Tibial nerve (tissue), 4 donors: ENCODE results near the gene RAB11FIP4. TPM values are rescaled to one million over a fixed set of nuclear protein-coding genes. Genes with fewer than 3 reads are reported as not detected.

Experiments used
- DNase-seq, 2 donors: peaks; one replicate each; pipeline ENCODE4 v3.0.0-alpha.2; 2019; ENCODE audit warnings: low spot score in 2 of 2
- H3K27ac ChIP-seq, 4 donors: fragments of 200-600 bp; sonication (generic) in 3 of 4; one replicate each; pipeline ENCODE4 v1.5.1; 2017 to 2019; ENCODE audit warnings: mild to moderate bottlenecking in 1 of 4
- H3K27me3 ChIP-seq, 2 donors: fragments of 200-600 bp; sonication (generic) in 1 of 2; one replicate each; pipeline versions ENCODE4 v1.5.1 to v1.6.0; 2017 to 2019
- H3K36me3 ChIP-seq, 3 donors: fragments of 200-600 bp; sonication (generic); one replicate each; pipeline ENCODE4 v1.5.1; 2018 to 2019
- H3K4me1 ChIP-seq, 4 donors: fragments of 200-600 bp; sonication (generic) in 3 of 4; one replicate each; pipeline ENCODE4 v1.5.1; 2017 to 2019
- H3K4me3 ChIP-seq, 4 donors: fragments of 200-600 bp; sonication (generic) in 3 of 4; one replicate each; pipeline ENCODE4 v1.5.1; 2017 to 2019; ENCODE audit warnings: mild to moderate bottlenecking in 1 of 4, moderate library complexity in 1 of 4
- H3K9me3 ChIP-seq, 4 donors: fragments of 200-600 bp; sonication (generic) in 3 of 4; one replicate each; pipeline ENCODE4 v1.5.1; 2017 to 2019
- EP300 ChIP-seq, 2 donors: sonication (generic); formaldehyde crosslinking; IDR thresholded peaks; one replicate each; pipeline ENCODE4 v1.6.1; 2017; ENCODE audit warnings: antibody characterized with exemption in 2 of 2, mild to moderate bottlenecking in 1 of 2
- POLR2A ChIP-seq, 2 donors: fragments of 450-650 bp; IDR thresholded peaks; one replicate each; pipeline ENCODE4 v1.6.1; 2017; ENCODE audit warnings: antibody characterized with exemption in 2 of 2, mild to moderate bottlenecking in 2 of 2, moderate library complexity in 2 of 2
- WGBS, 2 donors: methylation state at CpG; one replicate each; pipeline ENCODE4 v1.1.5; 2018; 5-methylcytosine and 5-hydroxymethylcytosine counted together
- total RNA-seq, 4 donors: library from RNA; depleted of rRNA; stranded (reverse); fragments of >200 nt; gene quantifications; one replicate each; pipeline ENCODE4 v1.1.0, GENCODE V29; 2016
- TF ChIP-seq, protein P1 (sequence below), 5 experiments: fragments of 200-600 bp in 3 of 5; fragments of 450-650 bp in 2 of 5; sonication (generic) in 3 of 5; IDR thresholded peaks; one replicate each; pipeline ENCODE4 v1.5.1; 2016 to 2019; ENCODE audit warnings: antibody characterized with exemption in 5 of 5, mild to moderate bottlenecking in 3 of 5, moderate library complexity in 2 of 5

RAB11FIP4 gene
- total RNA-seq, 4 donors from 2014 or later, result 2.7 to 6.9 (median 4.1) TPM

DNA sequence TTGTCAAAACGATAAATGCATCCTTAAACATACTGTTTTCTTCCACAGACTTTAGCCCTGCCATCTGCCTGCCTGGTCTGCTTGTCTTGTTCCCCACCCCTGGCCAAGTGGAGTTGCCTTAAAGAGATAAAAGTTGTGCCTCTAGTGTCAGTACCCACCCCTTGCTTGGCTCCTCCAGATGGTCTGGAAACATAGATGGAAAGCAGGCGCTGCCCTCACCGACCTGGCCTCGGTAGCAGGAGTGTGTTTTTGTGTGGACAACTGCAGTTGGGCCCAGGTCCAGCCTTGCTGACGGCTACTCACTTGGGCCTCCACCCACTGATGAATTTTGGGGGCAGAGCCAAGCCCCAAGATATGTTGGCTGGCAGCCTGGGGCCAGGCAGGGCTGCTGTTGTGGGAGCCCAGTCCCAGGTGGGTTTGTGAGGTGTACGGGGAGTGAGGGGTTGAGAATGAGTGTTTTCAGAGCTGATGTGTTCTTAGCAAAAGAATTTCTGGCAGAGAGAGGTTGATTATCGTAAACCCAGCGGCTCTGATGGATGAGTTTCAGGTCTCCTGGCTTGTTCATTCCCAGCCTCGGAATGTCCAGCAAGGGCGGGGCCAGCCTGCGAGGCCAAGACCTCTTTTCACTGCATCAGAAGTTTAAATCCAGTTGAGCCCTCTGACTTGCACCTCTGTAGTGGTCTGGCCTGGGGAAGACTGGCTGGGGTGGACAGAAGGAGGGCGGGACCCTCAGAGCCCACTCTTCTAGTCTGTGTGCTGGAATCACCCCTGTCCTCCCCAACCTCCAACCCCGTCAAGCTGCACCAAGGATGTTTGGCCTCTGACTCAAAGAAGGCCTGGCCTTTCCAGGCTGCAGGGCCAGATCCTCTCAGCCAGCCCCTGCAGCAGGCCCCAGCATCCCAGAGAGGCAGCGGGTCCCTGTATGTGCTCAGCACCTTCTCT is 179.7 kb downstream of the RAB11FIP4 start:
- peak; percentile 22 to 85 for TF ChIP-seq EP300 (IDR thresholded peaks at IDR 0.05)
- no peak for TF ChIP-seq POLR2A (IDR thresholded peaks at IDR 0.05)
- TF ChIP-seq, protein P1, sequence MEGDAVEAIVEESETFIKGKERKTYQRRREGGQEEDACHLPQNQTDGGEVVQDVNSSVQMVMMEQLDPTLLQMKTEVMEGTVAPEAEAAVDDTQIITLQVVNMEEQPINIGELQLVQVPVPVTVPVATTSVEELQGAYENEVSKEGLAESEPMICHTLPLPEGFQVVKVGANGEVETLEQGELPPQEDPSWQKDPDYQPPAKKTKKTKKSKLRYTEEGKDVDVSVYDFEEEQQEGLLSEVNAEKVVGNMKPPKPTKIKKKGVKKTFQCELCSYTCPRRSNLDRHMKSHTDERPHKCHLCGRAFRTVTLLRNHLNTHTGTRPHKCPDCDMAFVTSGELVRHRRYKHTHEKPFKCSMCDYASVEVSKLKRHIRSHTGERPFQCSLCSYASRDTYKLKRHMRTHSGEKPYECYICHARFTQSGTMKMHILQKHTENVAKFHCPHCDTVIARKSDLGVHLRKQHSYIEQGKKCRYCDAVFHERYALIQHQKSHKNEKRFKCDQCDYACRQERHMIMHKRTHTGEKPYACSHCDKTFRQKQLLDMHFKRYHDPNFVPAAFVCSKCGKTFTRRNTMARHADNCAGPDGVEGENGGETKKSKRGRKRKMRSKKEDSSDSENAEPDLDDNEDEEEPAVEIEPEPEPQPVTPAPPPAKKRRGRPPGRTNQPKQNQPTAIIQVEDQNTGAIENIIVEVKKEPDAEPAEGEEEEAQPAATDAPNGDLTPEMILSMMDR (IDR thresholded peaks at IDR 0.05), result no peak
- no peaks in the 10 kb centered on the region for H3K9me3 ChIP-seq
- 36 to 55% methylated on average over 12 to 13 of the region's 14 CpGs for WGBS, 2 donors
- H3K4me1 ChIP-seq, result peaks cover 0 to 88% (median 16%) of the 10 kb centered on the region in 4 donors
- peak overlapping the region; percentile 48 to 86 (median 68) for H3K27ac ChIP-seq
- H3K36me3 ChIP-seq, result no peaks in the 10 kb centered on the region
- no peak overlapping the region for H3K4me3 ChIP-seq
- peak; percentile 88 to 89 for DNase-seq
- H3K27me3 ChIP-seq, result no peaks in the 10 kb centered on the region

DNA sequence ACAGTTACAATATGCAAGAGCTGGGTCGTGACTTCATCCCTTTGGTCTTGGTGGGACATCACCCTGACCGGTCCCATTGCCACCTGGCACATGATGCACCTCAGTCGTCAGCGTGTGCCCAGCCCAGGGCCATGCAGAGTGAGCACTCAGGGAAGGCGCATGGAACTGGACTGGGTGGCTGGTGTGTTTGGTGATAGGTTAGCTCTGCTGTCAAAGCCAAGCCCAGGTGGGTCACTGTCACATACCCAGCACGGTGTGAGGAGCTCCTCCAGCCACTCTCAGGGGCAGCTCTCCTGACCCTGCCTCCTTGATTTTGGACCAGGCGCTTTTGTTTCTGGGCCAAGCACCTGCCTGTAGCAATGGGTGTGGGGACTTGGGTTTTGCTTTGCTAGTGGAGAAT is 180.9 kb downstream of the RAB11FIP4 start:
- Histone ChIP-seq H3K4me3 (no peak overlapping the region), H3K27me3 (no peaks in the 10 kb centered on the region), H3K4me1 (peaks cover 0 to 77% (median 10%) of the 10 kb centered on the region in 4 donors), H3K36me3 (no peaks in the 10 kb centered on the region), H3K27ac (peak overlapping the region; percentile 48 to 86 (median 68)), H3K9me3 (no peaks in the 10 kb centered on the region)
- TF ChIP-seq EP300 (IDR thresholded peaks at IDR 0.05) (no peak), POLR2A (IDR thresholded peaks at IDR 0.05) (no peak)
- TF ChIP-seq, protein P1 (IDR thresholded peaks at IDR 0.05), result no peak
- 82 to 92% methylated on average over 7 of the region's 7 CpGs for WGBS, 2 donors
- no peak for DNase-seq

DNA sequence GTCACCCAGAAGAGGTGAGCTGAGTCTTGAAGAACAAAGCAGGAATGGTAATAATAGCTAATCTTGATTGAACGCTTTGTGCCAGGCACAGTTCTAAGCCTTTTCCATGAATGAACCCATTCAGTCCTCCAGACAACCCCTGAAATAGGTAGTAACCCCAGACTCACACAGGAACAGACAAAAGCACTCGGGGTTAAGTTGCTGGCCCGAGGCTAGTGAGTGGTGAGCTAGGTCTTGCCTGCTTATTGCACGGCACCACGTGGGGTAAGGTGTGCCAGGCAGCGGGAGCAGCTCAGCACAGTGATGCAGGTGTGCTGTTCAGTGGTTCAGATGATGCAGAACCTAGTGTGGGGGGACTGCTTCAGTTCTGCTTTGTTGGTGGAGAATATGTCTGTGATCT is 181.6 kb downstream of the RAB11FIP4 start:
- Histone ChIP-seq H3K27me3 (no peaks in the 10 kb centered on the region), H3K4me1 (peaks cover 0 to 70% (median 6%) of the 10 kb centered on the region in 4 donors), H3K36me3 (no peaks in the 10 kb centered on the region), H3K27ac (peak overlapping the region in 2 of 4 donors; percentile 75 to 86), H3K9me3 (no peaks in the 10 kb centered on the region), H3K4me3 (no peak overlapping the region)
- no peak for DNase-seq
- TF ChIP-seq POLR2A (IDR thresholded peaks at IDR 0.05) (no peak), EP300 (IDR thresholded peaks at IDR 0.05) (no peak)
- TF ChIP-seq, protein P1 (IDR thresholded peaks at IDR 0.05), result no peak
- 62 to 80% methylated on average over 6 of the region's 6 CpGs for whole genome bisulfite sequencing, 2 donors

DNA sequence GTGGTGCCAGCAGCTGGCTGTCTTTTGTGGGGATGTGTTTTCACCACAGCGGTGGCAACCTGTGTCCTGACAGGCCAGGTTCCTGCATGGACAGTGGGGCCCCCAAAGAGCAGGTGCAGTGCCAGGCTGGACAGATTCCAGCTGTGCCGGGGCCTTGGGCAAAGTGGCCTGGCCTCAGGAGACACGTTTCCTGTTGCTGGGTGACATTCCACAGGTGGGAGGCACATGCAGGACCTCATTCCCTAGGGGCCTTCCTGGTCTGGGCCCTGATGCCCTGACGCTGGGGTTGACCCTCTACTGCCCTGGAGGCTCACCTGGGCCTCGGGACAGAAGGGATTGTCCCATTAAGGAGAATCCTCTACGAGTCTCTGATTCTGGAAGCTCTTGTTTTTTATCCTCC is 182.4 kb downstream of the RAB11FIP4 start:
- no peaks in the 10 kb centered on the region for H3K9me3 ChIP-seq
- TF ChIP-seq POLR2A (IDR thresholded peaks at IDR 0.05), result no peak
- no peak for TF ChIP-seq EP300 (IDR thresholded peaks at IDR 0.05)
- TF ChIP-seq, protein P1 (IDR thresholded peaks at IDR 0.05), result no peak
- H3K4me3 ChIP-seq, result no peak overlapping the region
- H3K4me1 ChIP-seq, result peaks cover 0 to 63% (median 6%) of the 10 kb centered on the region in 4 donors
- peak overlapping the region in 2 of 4 donors; percentile 44 to 75 for H3K27ac ChIP-seq
- H3K36me3 ChIP-seq, result no peaks in the 10 kb centered on the region
- H3K27me3 ChIP-seq, result no peaks in the 10 kb centered on the region
- DNase-seq, result no peak
- WGBS, 2 donors, result 75 to 79% methylated on average over 6 of the region's 6 CpGs

DNA sequence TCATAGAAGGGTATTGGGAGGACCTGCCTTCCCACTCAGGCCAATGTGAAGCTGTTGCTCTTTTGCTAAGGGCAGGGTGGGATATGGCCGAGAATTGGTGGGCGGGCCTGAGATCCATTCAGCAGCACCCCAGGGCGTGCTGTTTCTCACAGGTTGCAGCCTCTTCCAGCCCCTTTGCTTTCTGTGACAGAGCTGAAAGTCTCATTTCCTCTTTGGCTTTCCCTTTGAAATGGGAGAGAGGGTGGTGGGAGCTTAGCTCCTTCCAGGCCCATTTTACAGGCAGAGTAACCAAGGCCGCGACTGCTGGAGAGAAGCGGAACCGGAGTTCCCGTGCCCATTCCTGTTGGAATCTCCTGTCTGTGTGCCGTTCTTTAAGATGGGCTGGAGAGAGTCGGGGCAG is 183.0 kb downstream of the RAB11FIP4 start:
- DNase-seq, result no peak
- no peak overlapping the region for H3K4me3 ChIP-seq
- no peaks in the 10 kb centered on the region for H3K27me3 ChIP-seq
- H3K4me1 ChIP-seq, result peaks cover 0 to 63% (median 9%) of the 10 kb centered on the region in 4 donors
- WGBS, 2 donors, result 85 to 89% methylated on average over 10 of the region's 10 CpGs
- peak overlapping the region in 2 of 4 donors; percentile 44 to 75 for H3K27ac ChIP-seq
- no peaks in the 10 kb centered on the region for H3K9me3 ChIP-seq
- no peaks in the 10 kb centered on the region for H3K36me3 ChIP-seq
- TF ChIP-seq EP300 (IDR thresholded peaks at IDR 0.05) (no peak), POLR2A (IDR thresholded peaks at IDR 0.05) (no peak)
- TF ChIP-seq, protein P1 (IDR thresholded peaks at IDR 0.05), result no peak
